ENCODE measurements around the gene SPOCK3.

- TF ChIP-seq CTCF (IDR thresholded peaks at IDR 0.05) (no peak), POLR2A (IDR thresholded peaks at IDR 0.05) (no peak)
Observed at GRCh38 chr4:166838975-166839614, 395.2 kb downstream of the SPOCK3 start.
